IMR-90 (cell line): ENCODE results near the gene CLHC1. TPM values are rescaled to one million over a fixed set of nuclear protein-coding genes. Genes with fewer than 3 reads are reported as not detected.

Experiments
- ATAC-seq: fragments of 200-7000 bp; cut with Tn5 transposase; 2 replicates; pipeline ENCODE4 v1.9.1; 2020; ENCODE audit warnings: low read depth, mild to moderate bottlenecking, moderate library complexity
- BruUV-seq: library from RNA; stranded (reverse); fragments of 400-500 nt; replicated peaks from 2 replicates; lab custom pipeline; 2021; lab: Mats Ljungman, UMichigan
- CTCF ChIA-PET: fragments of 300-600 bp; formaldehyde crosslinking; extraction: SDS; loops from one replicate; lab custom pipeline; 2021; ENCODE audit warnings: antibody characterized with exemption; lab: Yijun Ruan, JAX
- POLR2A ChIA-PET: fragments of 300-600 bp; sonication (Branson Sonifier 250); formaldehyde crosslinking; loops from one replicate; lab custom pipeline; 2022; ENCODE audit warnings: antibody characterized with exemption; ENCODE audit not compliant: unreplicated experiment; lab: Charles Lee
- DNase-seq: peaks from one replicate; pipeline ENCODE4 v3.0.0; 2013
- H2AFZ ChIP-seq: replicated peaks from 2 replicates; pipeline ENCODE3; 2013; ENCODE audit warnings: low read length, mild to moderate bottlenecking; ENCODE audit not compliant: poor library complexity
- H2AK5ac ChIP-seq: 2 replicates; pipeline ENCODE4 v1.6.1; 2013; ENCODE audit warnings: low read depth, low read length, inconsistent platforms
- H2AK9ac ChIP-seq: replicated peaks from 2 replicates; pipeline ENCODE3; 2013; ENCODE audit warnings: mild to moderate bottlenecking, low read depth, low read length, moderate library complexity; ENCODE audit not compliant: poor library complexity
- H2BK120ac ChIP-seq: 2 replicates; pipeline ENCODE4 v1.6.1; 2013; ENCODE audit warnings: low read depth, low read length, inconsistent platforms
- H2BK15ac ChIP-seq: 3 replicates; pipeline ENCODE4 v1.6.1; 2013; ENCODE audit warnings: low read depth, low read length, inconsistent platforms
- H2BK20ac ChIP-seq: 2 replicates; pipeline ENCODE4 v1.6.1; 2013; ENCODE audit warnings: low read depth, mild to moderate bottlenecking, inconsistent platforms, low read length, moderate library complexity
- H2BK5ac ChIP-seq: 2 replicates; pipeline ENCODE4 v1.6.1; 2013; ENCODE audit warnings: mild to moderate bottlenecking, low read depth, low read length, inconsistent platforms; ENCODE audit not compliant: poor library complexity, severe bottlenecking
- H3K14ac ChIP-seq: replicated peaks from 2 replicates; pipeline ENCODE4 v1.6.1; 2013; ENCODE audit warnings: low read depth, low read length, inconsistent platforms
- H3K18ac ChIP-seq: 2 replicates; pipeline ENCODE4 v1.6.1; 2013; ENCODE audit warnings: low read depth, low read length, control low read depth
- H3K23ac ChIP-seq: 2 replicates; pipeline ENCODE4 v1.6.1; 2013; ENCODE audit warnings: low read depth, low read length, inconsistent platforms
- H3K27ac ChIP-seq: 2 replicates; pipeline ENCODE4 v1.5.1; 2013; ENCODE audit warnings: mild to moderate bottlenecking, control low read depth, low read length; ENCODE audit not compliant: insufficient read depth
- H3K27me3 ChIP-seq: 2 replicates; pipeline ENCODE4 v1.6.1; 2013; ENCODE audit warnings: low read length; ENCODE audit not compliant: control insufficient read depth, insufficient read depth
- H3K36me3 ChIP-seq: 2 replicates; pipeline ENCODE4 v1.6.1; 2013; ENCODE audit warnings: low read length, mixed read lengths; ENCODE audit not compliant: control insufficient read depth, insufficient read depth
- H3K4ac ChIP-seq: 2 replicates; pipeline ENCODE4 v1.6.1; 2013; ENCODE audit warnings: low read depth, low read length, inconsistent platforms
- H3K4me1 ChIP-seq: 2 replicates; pipeline ENCODE4 v1.6.1; 2013; ENCODE audit warnings: low read length, mixed read lengths; ENCODE audit not compliant: control insufficient read depth, insufficient read depth
- H3K4me2 ChIP-seq: 2 replicates; pipeline ENCODE4 v1.6.1; 2013; ENCODE audit warnings: low read depth, mild to moderate bottlenecking, control low read depth, low read length, moderate library complexity
- H3K4me3 ChIP-seq: 2 replicates; pipeline ENCODE4 v1.5.1; 2013; ENCODE audit warnings: low read depth, mild to moderate bottlenecking, control low read depth, low read length, moderate library complexity; ENCODE audit not compliant: insufficient read depth
- H3K56ac ChIP-seq: 2 replicates; pipeline ENCODE4 v1.6.1; 2013; ENCODE audit warnings: low read length, inconsistent platforms; ENCODE audit not compliant: insufficient read depth; ENCODE audit errors: extremely low read depth
- H3K79me1 ChIP-seq, 2 experiments: 2 replicates each; pipeline ENCODE4 v1.6.1; 2013; ENCODE audit warnings: low read length in 2 of 2, inconsistent platforms in 1 of 2, low read depth in 1 of 2
- H3K9ac ChIP-seq: 2 replicates; pipeline ENCODE4 v1.6.1; 2013; ENCODE audit warnings: low read depth, low read length, control low read depth
- H3K9me1 ChIP-seq: 2 replicates; pipeline ENCODE4 v1.6.1; 2013; ENCODE audit warnings: low read length, inconsistent platforms; ENCODE audit not compliant: insufficient read depth
- H3K9me3 ChIP-seq: 2 replicates; pipeline ENCODE4 v1.6.1; 2013; ENCODE audit warnings: low read length; ENCODE audit not compliant: control insufficient read depth, insufficient read depth
- H4K20me1 ChIP-seq: 2 replicates; pipeline ENCODE4 v1.6.1; 2013; ENCODE audit warnings: low read length, inconsistent platforms; ENCODE audit not compliant: insufficient read depth
- H4K5ac ChIP-seq: 2 replicates; pipeline ENCODE4 v1.6.1; 2013; ENCODE audit warnings: mild to moderate bottlenecking, low read depth, low read length, control low read depth
- H4K8ac ChIP-seq, 2 experiments: 2 replicates each; pipeline ENCODE4 v1.6.1; 2013; ENCODE audit warnings: low read depth in 2 of 2, low read length in 2 of 2, control low read depth in 1 of 2, inconsistent platforms in 1 of 2
- H4K91ac ChIP-seq: 2 replicates; pipeline ENCODE4 v1.6.1; 2013; ENCODE audit warnings: low read depth, low read length, inconsistent platforms; ENCODE audit not compliant: insufficient read depth
- BHLHE40 ChIP-seq: fragments of 150-350 bp; IDR thresholded peaks from 2 replicates; pipeline ENCODE4 v1.6.1; 2016; ENCODE audit warnings: mild to moderate bottlenecking, low read depth, low read length
- CHD1 ChIP-seq: IDR thresholded peaks from 2 replicates; pipeline ENCODE4 v1.6.1; 2012; ENCODE audit warnings: low read depth, low read length, improper control_type of control experiment
- CTCF ChIP-seq: conservative IDR thresholded peaks from 2 replicates; pipeline ENCODE4 v1.5.1; 2012; ENCODE audit warnings: mild to moderate bottlenecking, low read depth, low read length, improper control_type of control experiment
- ELK1 ChIP-seq: fragments of 150-350 bp; IDR thresholded peaks from 2 replicates; pipeline ENCODE4 v1.6.1; 2016; ENCODE audit warnings: low read depth, mild to moderate bottlenecking, low read length, moderate library complexity, borderline replicate concordance
- FOS ChIP-seq: fragments of 150-350 bp; IDR thresholded peaks from 2 replicates; pipeline ENCODE4 v1.6.1; 2016; ENCODE audit warnings: low read depth, low read length
- MAFK ChIP-seq: IDR thresholded peaks from 2 replicates; pipeline ENCODE4 v1.6.1; 2012; ENCODE audit warnings: low read depth, low read length, improper control_type of control experiment
- MAZ ChIP-seq: IDR thresholded peaks from 2 replicates; pipeline ENCODE4 v1.6.1; 2012; ENCODE audit warnings: low read depth, mild to moderate bottlenecking, low read length, improper control_type of control experiment, moderate library complexity, borderline replicate concordance
- MXI1 ChIP-seq: IDR thresholded peaks from 2 replicates; pipeline ENCODE4 v1.6.1; 2012; ENCODE audit warnings: low read depth, mild to moderate bottlenecking, low read length, moderate library complexity, borderline replicate concordance
- NFE2L2 ChIP-seq: fragments of 150-350 bp; IDR thresholded peaks from 2 replicates; pipeline ENCODE4 v1.6.1; 2016; ENCODE audit warnings: low read depth, mild to moderate bottlenecking, low read length
- POLR2A ChIP-seq: IDR thresholded peaks from 2 replicates; pipeline ENCODE4 v1.6.1; 2012; ENCODE audit warnings: mild to moderate bottlenecking, low read depth, low read length
- RAD21 ChIP-seq: IDR thresholded peaks from 2 replicates; pipeline ENCODE4 v1.6.1; 2012; ENCODE audit warnings: low read length, improper control_type of control experiment
- RCOR1 ChIP-seq: IDR thresholded peaks from 2 replicates; pipeline ENCODE4 v1.6.1; 2012; ENCODE audit warnings: mild to moderate bottlenecking, low read length, improper control_type of control experiment; ENCODE audit not compliant: insufficient replicate concordance
- WGBS, 2 experiments: methylation state at CpG; one replicate each; pipeline versions ENCODE4 v1.1.5 to v1.1.7; 2013; ENCODE audit warnings: missing lambda C conversion rate in 2 of 2; ENCODE audit not compliant: insufficient read length in 1 of 2; ENCODE audit errors: extremely low coverage in 2 of 2; 5-methylcytosine and 5-hydroxymethylcytosine counted together
- dilution Hi-C: fragments of 300-500 bp; cut with HindIII; formaldehyde crosslinking; loops from one replicate; pipeline ENCODE4 v1.14.3; 2018; ENCODE audit warnings: low sequenced_read_pairs; ENCODE audit not compliant: unreplicated experiment
- in situ Hi-C: fragments of 300-500 bp; cut with MboI; formaldehyde crosslinking; loops from 3 replicates; pipeline ENCODE4 v1.14.3; 2019; ENCODE audit warnings: low sequenced_read_pairs, inconsistent platforms, mixed read lengths
- intact Hi-C: fragments of 100-400 bp; cut with micrococcal nuclease; formaldehyde crosslinking; loops from 2 replicates; pipeline ENCODE4 v1.10.0; 2022
- polyA plus RNA-seq, 3 experiments: library from polyadenylated mRNA; depleted of rRNA; stranded (reverse); fragments of >200 nt; gene quantifications; 2 replicates each; pipeline ENCODE4 v1.2.3, GENCODE V29; 2012; ENCODE audit warnings: low replicate concordance in 1 of 3
- total RNA-seq: library from RNA; depleted of rRNA; stranded (reverse); fragments of >200 nt; gene quantifications from 2 replicates; pipeline ENCODE4 v1.2.3, GENCODE V29; 2012
- TF ChIP-seq, protein P1 (sequence below): fragments of 150-350 bp; IDR thresholded peaks from 2 replicates; pipeline ENCODE4 v1.6.1; 2017; ENCODE audit warnings: mild to moderate bottlenecking, antibody characterized with exemption, low read length, low read depth

Gene CLHC1
- total and polyA plus RNA-seq, 2 of the 4 experiments (the other 2 are of a cell fraction): 2.3 to 5.3 TPM

DNA sequence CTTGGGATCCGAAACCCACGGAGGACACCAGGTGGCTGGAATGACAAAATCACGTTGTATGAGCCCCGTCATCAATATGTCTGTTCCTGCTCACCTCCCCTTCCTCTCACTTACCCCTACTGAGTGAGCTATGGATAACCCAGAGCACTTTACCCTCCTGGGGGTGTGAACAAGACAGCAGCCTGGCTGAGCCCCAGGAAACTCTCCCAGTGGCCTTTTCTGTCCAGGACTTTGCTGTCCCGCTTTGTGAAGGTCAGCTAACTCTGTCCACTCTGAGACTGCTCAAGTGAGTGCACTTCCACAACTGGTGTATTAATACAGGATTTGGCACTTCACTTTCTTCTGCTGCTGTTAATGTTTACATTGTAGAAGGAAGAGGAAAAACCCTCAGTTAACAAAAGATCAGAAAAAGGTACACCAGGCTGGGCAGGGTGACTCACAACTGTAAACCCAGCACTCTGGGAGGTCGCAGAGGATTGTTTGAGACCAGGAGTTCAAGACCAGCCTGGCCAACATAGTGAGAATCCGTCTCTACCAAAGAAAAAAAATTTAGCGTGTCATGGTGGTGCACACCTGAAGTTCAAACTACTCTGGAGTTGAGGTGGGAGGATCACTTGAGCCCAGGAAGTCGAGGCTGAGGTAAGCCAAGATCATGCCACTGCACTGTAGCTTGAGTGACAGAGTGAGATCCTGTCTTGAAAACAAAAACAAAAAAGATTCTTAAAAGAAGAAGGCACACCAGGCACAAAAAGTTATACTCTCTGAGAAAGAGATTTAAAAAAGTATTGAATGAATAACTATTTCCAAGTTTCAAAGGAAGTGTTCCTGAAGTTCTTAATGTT is 90.3 kb downstream of the CLHC1 start:
- CTCF ChIA-PET: interaction anchor here (1.0 kb wide), 1 partner anchor 92 kb away, joined by 3 read pairs; no protein-coding TSS in a partner anchor
- DNase-seq: peak; percentile 51
- peak overlapping the region in 1 of 2 experiments; percentile 30; a peak in 1 of 4 replicates for H4K8ac ChIP-seq
- POLR2A ChIA-PET: no interaction called here
- H4K5ac ChIP-seq: no peak overlapping the region
- no peaks in the 10 kb centered on the region for H3K27me3 ChIP-seq
- H2BK5ac ChIP-seq: peak overlapping the region; percentile 17
- H3K36me3 ChIP-seq: no peaks in the 10 kb centered on the region
- peak overlapping the region; percentile 44; the same call in 1 of the 2 replicates for H2BK20ac ChIP-seq
- no peak overlapping the region for H3K9ac ChIP-seq
- peak overlapping the region; percentile 51 for H3K4ac ChIP-seq
- H4K20me1 ChIP-seq: no peaks in the 10 kb centered on the region
- BruUV-seq: no TSS peak
- in situ Hi-C loops: no loop called here
- peak overlapping the region; percentile 85 for H2AK9ac ChIP-seq
- peak overlapping the region; percentile 15; the same call in 1 of the 3 replicates for H2BK15ac ChIP-seq
- peak overlapping the region; percentile 38 for H2BK120ac ChIP-seq
- peak overlapping the region; percentile 19; the same call in 1 of the 2 replicates for H3K56ac ChIP-seq
- peak; percentile 40; the same call in 1 of the 2 replicates for ATAC-seq
- TF ChIP-seq MAZ: no peak
- no peak for TF ChIP-seq MXI1
- TF ChIP-seq, protein P1, sequence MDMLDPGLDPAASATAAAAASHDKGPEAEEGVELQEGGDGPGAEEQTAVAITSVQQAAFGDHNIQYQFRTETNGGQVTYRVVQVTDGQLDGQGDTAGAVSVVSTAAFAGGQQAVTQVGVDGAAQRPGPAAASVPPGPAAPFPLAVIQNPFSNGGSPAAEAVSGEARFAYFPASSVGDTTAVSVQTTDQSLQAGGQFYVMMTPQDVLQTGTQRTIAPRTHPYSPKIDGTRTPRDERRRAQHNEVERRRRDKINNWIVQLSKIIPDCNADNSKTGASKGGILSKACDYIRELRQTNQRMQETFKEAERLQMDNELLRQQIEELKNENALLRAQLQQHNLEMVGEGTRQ: no peak
- TF ChIP-seq POLR2A: no peak
- no peak for TF ChIP-seq CHD1
- TF ChIP-seq RAD21: no peak
- no peak for TF ChIP-seq BHLHE40
- no peak for TF ChIP-seq NFE2L2
- no peak for TF ChIP-seq MAFK
- TF ChIP-seq FOS: no peak
- TF ChIP-seq ELK1: no peak
- TF ChIP-seq CTCF: no peak
- TF ChIP-seq RCOR1: no peak
- 0 out of 2 replicates have a peak overlapping the region, but pooled peaks have one; percentile 18 for H4K91ac ChIP-seq
- no peaks in the 10 kb centered on the region for H3K9me3 ChIP-seq
- intact Hi-C loops: no loop called here
- no peaks in the 10 kb centered on the region for H3K79me1 ChIP-seq
- H3K4me2 ChIP-seq: no peak overlapping the region
- no peak overlapping the region for H3K4me3 ChIP-seq
- peaks cover 13% of the 10 kb centered on the region for H3K4me1 ChIP-seq
- H3K9me1 ChIP-seq: no peaks in the 10 kb centered on the region; the same call in none of the 2 replicates
- no peak overlapping the region for H3K27ac ChIP-seq
- peak overlapping the region; percentile 70; the same call in 1 of the 2 replicates for H2AK5ac ChIP-seq
- peak overlapping the region; percentile 63; the same call in 1 of the 2 replicates for H3K18ac ChIP-seq
- peak overlapping the region; percentile 16 for H2AFZ ChIP-seq
- dilution Hi-C loops: no loop called here
- H3K14ac ChIP-seq: peak overlapping the region; percentile 13; the same call in 1 of the 2 replicates
- peak overlapping the region; percentile 66; the same call in 1 of the 2 replicates for H3K23ac ChIP-seq
- no CpG with 5 or more reads among the region's 9 CpGs for WGBS, 2 experiments
